Ascending aorta (tissue), 2 donors: ENCODE data around the gene TNFSF18. TPM values are rescaled to one million over a fixed set of nuclear protein-coding genes. Genes with fewer than 3 reads are reported as not detected.
"Not testable (repeated sequence)": the region's sequence is repeated elsewhere in the genome, so short reads cannot be mapped to it uniquely, and the experiment has no call there.

Experiments
- DNase-seq, 2 donors: peaks; one replicate each; pipeline ENCODE4 v3.0.0-alpha.2; 2019; ENCODE audit warnings: low spot score in 2 of 2
- H3K27ac ChIP-seq, 2 donors: fragments of 200-600 bp; sonication (generic); one replicate each; pipeline ENCODE4 v1.5.1; 2016 to 2017; ENCODE audit warnings: mild to moderate bottlenecking in 1 of 2
- H3K27me3 ChIP-seq: fragments of 200-600 bp; sonication (generic); one replicate; pipeline ENCODE4 v1.5.1; 2017
- H3K36me3 ChIP-seq, 2 donors: fragments of 200-600 bp; sonication (generic); one replicate each; pipeline ENCODE4 v1.5.1; 2016
- H3K4me1 ChIP-seq, 2 donors: fragments of 200-600 bp; sonication (generic); one replicate each; pipeline ENCODE4 v1.5.1; 2016 to 2017; ENCODE audit warnings: mild to moderate bottlenecking in 1 of 2
- H3K4me3 ChIP-seq, 2 donors: fragments of 200-600 bp; sonication (generic); one replicate each; pipeline ENCODE4 v1.5.1; 2016 to 2017; ENCODE audit warnings: mild to moderate bottlenecking in 1 of 2
- H3K9me3 ChIP-seq, 2 donors: fragments of 200-600 bp; sonication (generic); one replicate each; pipeline ENCODE4 v1.5.1; 2016
- CTCF ChIP-seq, 3 experiments: fragments of 200-600 bp in 2 of 3; fragments of 450-650 bp in 1 of 3; sonication (generic) in 2 of 3; IDR thresholded peaks; one replicate each; pipeline ENCODE4 v1.5.1; 2016 to 2019; ENCODE audit warnings: antibody characterized with exemption in 3 of 3, mild to moderate bottlenecking in 1 of 3, moderate library complexity in 1 of 3
- intact Hi-C: fragments of 100-400 bp; cut with DNase I; formaldehyde crosslinking; loops from one replicate; pipeline ENCODE4 v1.15.1; 2023
- total RNA-seq: library from RNA; depleted of rRNA; stranded (reverse); fragments of >200 nt; gene quantifications from one replicate; pipeline ENCODE4 v1.1.0, GENCODE V29; 2016

Gene TNFSF18
- total RNA-seq, 1 donor from 2014 or later = not detected

- no peak overlapping the region for H3K27ac ChIP-seq
- no peaks in the 10 kb centered on the region for H3K9me3 ChIP-seq
- intact Hi-C loops = no loop called here
- no peak for TF ChIP-seq CTCF (IDR thresholded peaks at IDR 0.05)
- H3K4me1 ChIP-seq = peaks cover 0 to 7% of the 10 kb centered on the region in 2 donors
- no peak for DNase-seq
- H3K36me3 ChIP-seq = no peaks in the 10 kb centered on the region
- H3K27me3 ChIP-seq = no peaks in the 10 kb centered on the region
- no peak overlapping the region for H3K4me3 ChIP-seq
These were observed 43.1 kb upstream of the TNFSF18 start for GRCh38 chr1:173093691-173094445.

- no peaks in the 10 kb centered on the region for H3K27me3 ChIP-seq
- intact Hi-C loops = no loop called here
- H3K27ac ChIP-seq = no peak overlapping the region
- H3K4me1 ChIP-seq = no peaks in the 10 kb centered on the region
- no peaks in the 10 kb centered on the region for H3K36me3 ChIP-seq
- H3K4me3 ChIP-seq = no peak overlapping the region
- DNase-seq = no peak
- TF ChIP-seq CTCF (IDR thresholded peaks at IDR 0.05) = no peak
- H3K9me3 ChIP-seq = no peaks in the 10 kb centered on the region
These were observed 33.6 kb upstream of the TNFSF18 start for GRCh38 chr1:173084292-173084691.

DNA sequence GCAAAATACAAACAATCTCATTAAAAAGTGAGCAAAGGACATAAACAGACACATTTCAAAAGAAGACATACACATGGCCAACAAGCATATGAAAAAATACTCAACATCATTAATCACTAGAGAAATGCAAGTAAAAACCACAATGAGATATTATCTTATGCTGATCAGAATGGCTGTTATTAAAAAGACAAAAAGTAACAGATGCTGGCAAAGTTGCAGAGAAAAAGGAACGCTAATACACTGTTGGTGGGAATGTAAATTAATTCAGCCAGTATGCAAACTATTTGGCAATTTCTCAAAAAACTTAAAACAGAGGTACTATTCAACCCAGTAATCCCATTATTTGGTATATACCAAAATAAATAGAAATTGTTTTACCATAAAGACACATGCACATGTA lies 32.2 kb upstream of the TNFSF18 start:
- H3K4me1 ChIP-seq = no peaks in the 10 kb centered on the region
- TF ChIP-seq CTCF (IDR thresholded peaks at IDR 0.05) = no peak
- no peaks in the 10 kb centered on the region for H3K27me3 ChIP-seq
- no peak for DNase-seq
- no peaks in the 10 kb centered on the region for H3K36me3 ChIP-seq
- H3K27ac ChIP-seq = no peak overlapping the region
- no peak overlapping the region for H3K4me3 ChIP-seq
- intact Hi-C loops = no loop called here
- H3K9me3 ChIP-seq = no peaks in the 10 kb centered on the region

- H3K4me1 ChIP-seq, H3K27ac ChIP-seq, H3K9me3 ChIP-seq, H3K36me3 ChIP-seq, H3K27me3 ChIP-seq, intact Hi-C loops, DNase-seq, H3K4me3 ChIP-seq: not testable (repeated sequence)
These were observed 23.5 kb upstream of the TNFSF18 start for GRCh38 chr1:173074217-173074616.

GRCh38 chr1:173064011-173064410 lies 13.3 kb upstream of the TNFSF18 start:
- no peaks in the 10 kb centered on the region for H3K36me3 ChIP-seq
- TF ChIP-seq CTCF (IDR thresholded peaks at IDR 0.05) = no peak

DNA sequence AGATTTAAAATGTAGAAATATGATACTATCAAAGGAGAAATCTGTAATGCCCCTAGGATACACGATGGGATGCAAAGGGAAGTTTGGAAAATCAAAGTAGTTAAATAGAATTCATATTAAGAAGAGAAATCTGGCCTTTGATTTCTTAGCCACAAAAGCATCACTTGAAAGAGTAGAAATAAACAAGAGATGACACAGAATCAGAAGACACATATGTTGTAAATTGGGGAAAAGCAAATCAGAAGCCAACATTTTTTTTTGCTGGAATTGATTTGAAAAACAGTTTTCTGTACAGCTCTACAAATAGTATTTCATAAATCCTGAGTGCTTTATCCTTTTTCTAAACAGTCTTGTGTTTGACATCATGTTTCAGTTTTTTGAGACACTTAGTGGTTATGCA lies 12.4 kb upstream of the TNFSF18 start:
- H3K4me1 ChIP-seq = no peaks in the 10 kb centered on the region
- no peaks in the 10 kb centered on the region for H3K36me3 ChIP-seq
- no peak overlapping the region for H3K4me3 ChIP-seq
- no peak for TF ChIP-seq CTCF (IDR thresholded peaks at IDR 0.05)
- no peak overlapping the region for H3K27ac ChIP-seq
- no peaks in the 10 kb centered on the region for H3K27me3 ChIP-seq
- DNase-seq = no peak
- no peaks in the 10 kb centered on the region for H3K9me3 ChIP-seq
- intact Hi-C loops = no loop called here

More at GRCh38 chr1:173064011-173064410, 13.3 kb upstream of the TNFSF18 start:
- H3K4me3 ChIP-seq = no peak overlapping the region
- no peak overlapping the region for H3K27ac ChIP-seq
- H3K9me3 ChIP-seq = no peaks in the 10 kb centered on the region
- no peaks in the 10 kb centered on the region for H3K4me1 ChIP-seq
- DNase-seq = no peak
- H3K27me3 ChIP-seq = no peaks in the 10 kb centered on the region
- intact Hi-C loops = no loop called here
